NCI-H510A treated with DMSO at 0.1 percent for 48 hours (cell line): ENCODE data around the gene NDUFAF5.

Experiments used
- DNase-seq: peaks from one replicate; lab custom pipeline; 2025; lab: John Stamatoyannopoulos, UW

Gene NDUFAF5

DNA sequence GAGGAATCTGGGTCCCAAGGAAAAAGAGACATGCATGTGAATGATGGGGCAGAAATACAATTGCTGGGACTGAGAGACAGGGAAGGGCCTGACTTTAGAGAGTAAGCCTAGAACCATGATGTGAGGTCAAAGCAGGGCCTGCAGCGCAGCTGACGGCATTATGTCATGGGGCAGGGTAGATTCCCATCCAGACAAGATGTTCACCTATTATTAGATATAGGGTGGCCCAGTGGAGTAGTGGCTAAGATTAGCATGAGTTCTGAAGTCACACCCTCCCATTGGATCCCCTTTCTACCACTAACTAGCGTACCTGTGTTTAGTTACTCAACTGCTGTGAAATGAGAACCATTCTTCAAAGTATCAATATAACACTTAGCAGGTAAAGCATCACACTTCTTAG, 39.6 kb downstream of the NDUFAF5 start:
- DNase-seq: no peak

DNA sequence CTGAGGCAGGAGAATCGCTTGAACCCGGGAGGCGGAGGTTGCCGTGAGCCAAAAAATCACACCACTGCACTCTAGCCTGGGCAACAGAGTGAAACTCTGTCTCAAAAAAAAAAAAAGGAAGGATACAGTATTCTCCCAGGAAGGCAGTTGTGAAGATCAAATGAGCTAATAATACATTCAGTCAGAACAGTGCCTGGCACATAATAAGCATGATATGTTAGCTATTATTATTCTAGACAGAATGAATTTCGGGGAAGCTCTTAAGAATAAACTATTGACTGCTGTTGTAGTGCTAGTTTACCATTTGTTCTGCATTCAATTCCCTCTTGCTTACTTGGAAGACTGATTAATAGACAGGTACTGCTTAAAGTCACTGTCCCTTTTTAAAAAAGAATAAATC, 40.6 kb downstream of the NDUFAF5 start:
- no peak for DNase-seq

- DNase-seq: no peak
Measured at GRCh38 chr20:13831476-13831875, 46.6 kb downstream of the NDUFAF5 start.

DNA sequence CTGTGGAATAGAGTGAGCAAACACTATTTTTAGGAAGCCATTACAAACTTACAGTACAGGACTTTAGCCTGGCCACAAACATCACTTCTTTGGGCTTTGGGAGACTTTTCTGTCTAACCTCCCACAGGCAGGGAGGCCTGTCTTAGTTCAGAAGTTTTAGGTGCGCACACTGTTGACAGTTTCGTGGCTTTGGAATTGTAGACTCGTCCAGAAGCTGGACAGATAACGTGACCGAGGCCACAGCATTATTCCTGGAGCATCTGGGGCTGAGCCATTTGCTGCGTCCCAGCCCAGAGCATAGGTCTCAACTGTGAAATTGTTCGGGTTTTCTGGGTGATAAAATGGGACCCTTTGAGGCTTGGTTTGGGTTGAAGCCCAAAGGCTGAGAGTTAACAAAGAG, 53.8 kb downstream of the NDUFAF5 start:
- no peak for DNase-seq

- no peak for DNase-seq
Measured at GRCh38 chr20:13839421-13840092, 54.7 kb downstream of the NDUFAF5 start.

- no peak for DNase-seq
Measured at GRCh38 chr20:13840093-13840465, 55.3 kb downstream of the NDUFAF5 start.

DNA sequence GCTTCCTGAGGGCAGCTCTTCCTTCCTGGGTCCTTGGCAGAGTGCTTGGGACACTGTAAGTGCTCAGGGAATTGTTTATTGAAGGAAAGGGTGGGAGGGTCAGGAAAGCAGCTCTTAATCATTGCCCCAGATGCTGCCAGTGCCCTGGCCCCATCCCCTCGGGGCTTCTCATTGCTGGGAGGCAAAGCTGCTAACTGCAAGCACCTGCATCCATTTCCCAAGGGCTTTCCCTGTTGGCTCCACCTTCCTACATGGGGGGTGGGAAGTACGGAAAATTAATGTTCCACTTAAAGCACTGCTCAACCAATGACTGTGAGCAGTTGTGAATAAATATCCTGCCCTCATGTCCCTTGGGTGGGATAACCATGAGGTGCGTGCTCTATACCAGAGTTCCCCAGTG, 56.4 kb downstream of the NDUFAF5 start:
- DNase-seq: no peak

DNA sequence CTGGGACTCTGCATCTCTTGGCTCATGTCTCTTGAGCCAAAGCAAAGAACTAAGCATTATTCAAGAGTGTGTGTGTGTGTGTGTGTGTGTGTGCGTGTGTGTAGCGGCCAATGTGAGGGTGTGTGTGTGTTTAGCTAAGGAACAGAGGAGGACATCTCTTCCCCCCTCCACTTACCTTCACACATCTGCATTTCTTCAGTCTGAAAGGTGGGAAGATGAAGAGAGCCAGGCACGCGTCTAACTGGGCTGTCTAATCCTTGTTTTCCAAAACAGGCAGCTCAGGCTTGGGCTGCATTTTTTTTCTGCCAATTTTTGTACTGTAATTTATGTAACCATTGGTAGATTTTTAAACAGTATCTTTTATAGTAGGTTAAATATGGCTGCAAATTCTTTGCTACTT, 59.5 kb downstream of the NDUFAF5 start:
- DNase-seq: no peak

GRCh38 chr20:13851279-13851678, 66.5 kb downstream of the NDUFAF5 start:
- no peak for DNase-seq

GRCh38 chr20:13852306-13852705, 67.5 kb downstream of the NDUFAF5 start:
- DNase-seq: no peak

- DNase-seq: no peak
Measured at GRCh38 chr20:13855613-13856012, 70.8 kb downstream of the NDUFAF5 start.

- no peak for DNase-seq
Measured at GRCh38 chr20:13856354-13856753, 71.5 kb downstream of the NDUFAF5 start.

DNA sequence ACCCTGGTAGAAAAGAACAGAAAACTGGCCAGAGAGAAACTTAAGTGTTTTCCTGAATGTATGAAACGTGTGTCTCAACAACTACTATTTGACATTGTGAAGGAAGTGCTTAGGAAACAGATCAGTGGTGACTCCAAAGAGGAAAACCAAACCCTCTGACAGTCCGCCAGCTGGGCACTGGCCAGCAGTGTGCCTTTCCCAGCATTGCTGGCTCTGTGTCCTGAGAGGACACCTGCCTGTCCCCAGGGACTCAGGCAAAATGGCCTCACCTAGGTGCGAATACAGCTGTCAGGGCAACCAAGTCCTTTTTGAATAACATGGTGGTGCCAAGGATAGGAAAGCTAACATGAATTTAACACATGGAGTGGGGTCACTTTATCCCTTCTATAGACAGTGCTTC, 72.5 kb downstream of the NDUFAF5 start:
- DNase-seq: no peak

DNA sequence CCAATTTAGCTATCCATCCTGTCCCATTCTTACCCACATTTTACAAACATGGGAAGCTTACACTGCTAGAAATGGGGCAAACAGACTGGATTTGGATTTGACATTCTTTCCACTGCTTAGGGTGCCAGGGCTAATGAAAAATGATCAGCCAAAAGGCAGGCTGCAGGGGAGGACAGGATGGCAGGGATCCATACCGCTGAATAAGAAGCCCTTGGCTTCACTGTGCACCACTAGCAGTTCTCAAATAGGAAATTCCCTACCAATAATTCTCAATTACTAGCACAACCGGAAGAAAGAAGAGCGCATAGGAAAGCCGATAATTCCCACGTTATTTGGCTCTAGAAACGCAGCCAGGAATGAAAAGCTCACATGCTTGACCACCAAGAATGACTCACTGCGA, 73.1 kb downstream of the NDUFAF5 start:
- DNase-seq: no peak

- no peak for DNase-seq
Measured at GRCh38 chr20:13858439-13858838, 73.6 kb downstream of the NDUFAF5 start.

DNA sequence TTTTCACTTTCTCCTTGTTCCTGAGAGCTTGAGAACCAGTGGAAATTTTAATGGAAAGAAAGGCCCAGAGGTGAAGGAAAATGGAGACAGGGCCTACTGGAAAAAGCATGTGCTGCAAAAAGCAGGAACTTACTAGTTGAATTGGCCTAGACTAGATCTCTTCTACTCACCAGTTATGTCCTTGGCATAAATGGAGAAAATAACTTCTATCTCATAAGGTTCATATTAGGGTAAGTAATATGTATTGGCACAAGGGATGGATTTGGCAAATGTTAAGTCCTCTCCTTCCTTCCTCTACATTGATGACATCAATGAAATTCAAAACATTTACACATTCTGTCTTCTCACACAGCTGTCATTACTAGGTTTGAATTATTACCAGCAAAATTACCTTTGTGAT, 74.0 kb downstream of the NDUFAF5 start:
- DNase-seq: no peak

GRCh38 chr20:13862245-13862644, 77.4 kb downstream of the NDUFAF5 start:
- DNase-seq: no peak

GRCh38 chr20:13863244-13863643, 78.4 kb downstream of the NDUFAF5 start:
- DNase-seq: no peak

- DNase-seq: no peak
Measured at GRCh38 chr20:13865156-13865555, 80.3 kb downstream of the NDUFAF5 start.

GRCh38 chr20:13865791-13866351, 81.0 kb downstream of the NDUFAF5 start:
- DNase-seq: no peak

DNA sequence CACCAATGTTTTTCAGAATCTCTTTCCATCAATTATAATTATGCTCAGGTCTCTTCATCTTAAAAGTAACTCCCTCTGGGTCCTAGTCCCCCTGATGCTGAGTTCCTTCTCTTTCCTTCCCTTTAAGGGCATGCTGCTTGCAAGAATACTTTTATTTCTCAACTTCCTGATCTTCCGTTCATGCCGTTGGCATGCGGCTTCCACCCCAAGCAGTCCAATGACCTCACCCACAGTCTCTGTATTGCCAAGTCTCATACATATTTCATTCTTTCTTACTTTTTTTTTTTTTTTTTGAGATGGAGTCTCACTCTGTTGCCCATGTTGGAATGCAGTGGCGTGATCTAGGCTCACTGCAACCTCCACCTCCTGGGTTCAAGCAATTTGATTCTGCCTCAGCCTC, 83.5 kb downstream of the NDUFAF5 start:
- no peak for DNase-seq

- DNase-seq: no peak
Measured at GRCh38 chr20:13870170-13870748, 85.4 kb downstream of the NDUFAF5 start.
